Fibroblast of peridontal ligament (primary cell): ENCODE results near the gene PEMT.

Source experiments
- DNase-seq: peaks from one replicate; pipeline ENCODE4 v3.0.0-alpha.2; 2010; ENCODE audit errors: extremely low read depth

PEMT gene

GRCh38 chr17:17503566-17504130, 87.9 kb downstream of the PEMT start:
- no peak for DNase-seq

- DNase-seq = no peak
Measured at GRCh38 chr17:17502741-17503565, 88.6 kb downstream of the PEMT start.

- no peak for DNase-seq
Measured at GRCh38 chr17:17500999-17501605, 90.4 kb downstream of the PEMT start.

- DNase-seq = no peak
Measured at GRCh38 chr17:17499402-17500145, 91.9 kb downstream of the PEMT start.

- DNase-seq = no peak
Measured at GRCh38 chr17:17498606-17499301, 92.8 kb downstream of the PEMT start.

- DNase-seq = no peak
Measured at GRCh38 chr17:17497845-17498520, 93.5 kb downstream of the PEMT start.

GRCh38 chr17:17497065-17497844, 94.3 kb downstream of the PEMT start:
- no peak for DNase-seq

- peak; percentile 79 for DNase-seq
Measured at GRCh38 chr17:17496189-17497064, 95.1 kb downstream of the PEMT start, which contains the start of gene RASD1. RASD1 (minus strand) TSS chr17:17496395; CDS start chr17:17496181, 214 bp downstream.

GRCh38 chr17:17495536-17496188, 95.8 kb downstream of the PEMT start:
- DNase-seq = peak; percentile 25

- peak; percentile 43 for DNase-seq
Measured at GRCh38 chr17:17494870-17495535, 96.5 kb downstream of the PEMT start.

GRCh38 chr17:17494499-17494869, 97.0 kb downstream of the PEMT start:
- DNase-seq = peak; percentile 16

- DNase-seq = no peak
Measured at GRCh38 chr17:17493986-17494466, 97.5 kb downstream of the PEMT start.

GRCh38 chr17:17493249-17493985, 98.1 kb downstream of the PEMT start:
- DNase-seq = no peak

GRCh38 chr17:17492571-17492970, 98.9 kb downstream of the PEMT start:
- no peak for DNase-seq

- no peak for DNase-seq
Measured at GRCh38 chr17:17492085-17492484, 99.4 kb downstream of the PEMT start.

- no peak for DNase-seq
Measured at GRCh38 chr17:17491546-17491988, 99.9 kb downstream of the PEMT start.

GRCh38 chr17:17491031-17491471, 100.5 kb downstream of the PEMT start:
- DNase-seq = no peak
